Left ventricle myocardium inferior (tissue), 1 donor: Measurements from ENCODE around the gene CENPT. TPM values are rescaled to one million over a fixed set of nuclear protein-coding genes. Genes with fewer than 3 reads are reported as not detected.
"Not testable (repeated sequence)": the region's sequence is repeated elsewhere in the genome, so short reads cannot be mapped to it uniquely, and the experiment has no call there.

Experiments used
- DNase-seq: peaks from one replicate; pipeline ENCODE4 v3.0.0-alpha.2; 2020
- H3K27ac ChIP-seq: fragments of 200-600 bp; replicated peaks from 2 replicates; pipeline ENCODE4 v1.8.0; 2021
- H3K27me3 ChIP-seq: fragments of 200-600 bp; 2 replicates; pipeline ENCODE4 v1.8.0; 2021; ENCODE audit warnings: low read depth
- H3K36me3 ChIP-seq: fragments of 200-600 bp; 2 replicates; pipeline ENCODE4 v1.8.0; 2021
- H3K4me1 ChIP-seq: fragments of 200-600 bp; 2 replicates; pipeline ENCODE4 v1.8.0; 2021
- H3K4me3 ChIP-seq: fragments of 200-600 bp; 2 replicates; pipeline ENCODE4 v1.8.0; 2021; ENCODE audit warnings: mild to moderate bottlenecking, moderate library complexity
- H3K9me3 ChIP-seq: fragments of 200-600 bp; replicated peaks from 2 replicates; pipeline ENCODE4 v1.8.0; 2021
- intact Hi-C: fragments of 100-400 bp; cut with micrococcal nuclease; formaldehyde crosslinking; loops from one replicate; pipeline ENCODE4 v1.11.0; 2022
- total RNA-seq: library from RNA; stranded (reverse); fragmentation: NEBNext Ultra II Directional; extraction: Animal tissue kit (Norgen Biotek cat#: 25700); gene quantifications from one replicate; pipeline ENCODE4 v1.2.1, GENCODE V29; 2021
- TF ChIP-seq, protein P1 (sequence below): fragments of 200-600 bp; IDR thresholded peaks from 2 replicates; pipeline ENCODE4 v1.8.0; 2021; ENCODE audit warnings: antibody characterized with exemption, mild to moderate bottlenecking, borderline replicate concordance
- donor health status: DM: no; HTN: yes; CAD: no; lungs with severe emphysema.

CENPT gene
- total RNA-seq, 1 donor from 2014 or later = 20.2 TPM

DNA sequence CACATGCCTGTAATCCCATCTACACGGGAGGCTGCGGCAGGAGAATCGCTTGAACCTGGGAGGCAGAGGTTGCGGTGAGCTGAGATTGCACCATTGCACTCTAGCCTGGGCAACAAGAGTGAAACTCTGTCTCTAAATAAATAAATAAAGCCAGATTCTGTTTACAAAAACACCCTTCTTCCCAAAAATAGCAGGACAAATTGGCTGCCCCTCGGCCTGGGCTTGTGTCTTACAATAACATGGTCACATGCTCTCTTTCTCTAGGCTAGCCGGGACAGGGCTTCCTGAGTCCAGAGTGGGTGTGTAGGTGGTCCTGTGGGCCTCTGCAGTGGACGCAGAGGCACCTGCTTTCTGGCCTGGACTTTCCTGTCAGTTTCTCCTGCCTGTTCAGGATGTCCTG is 22.2 kb upstream of the CENPT start:
- peaks cover 70% of the 10 kb centered on the region for H3K36me3 ChIP-seq
- no peaks in the 10 kb centered on the region for H3K9me3 ChIP-seq
- intact Hi-C loops = no loop called here

DNA sequence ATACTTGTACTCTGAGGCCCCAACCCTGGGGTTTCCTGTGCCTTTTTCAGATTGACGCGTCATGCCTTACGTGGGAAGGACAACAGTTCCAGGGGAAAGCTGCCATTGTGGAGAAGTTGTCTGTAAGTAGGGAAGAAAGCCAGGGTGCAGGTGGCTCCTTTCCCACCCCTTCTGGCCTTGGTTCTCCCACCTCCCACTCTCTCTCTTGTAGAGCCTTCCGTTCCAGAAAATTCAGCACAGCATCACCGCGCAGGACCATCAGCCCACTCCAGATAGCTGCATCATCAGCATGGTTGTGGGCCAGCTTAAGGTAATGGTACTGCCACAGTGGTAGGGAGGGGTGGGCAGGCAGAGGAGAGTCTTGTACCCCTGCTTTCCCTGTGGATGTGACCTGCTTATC is 20.8 kb upstream of the CENPT start:
- DNase-seq = no peak
- TF ChIP-seq, protein P1, sequence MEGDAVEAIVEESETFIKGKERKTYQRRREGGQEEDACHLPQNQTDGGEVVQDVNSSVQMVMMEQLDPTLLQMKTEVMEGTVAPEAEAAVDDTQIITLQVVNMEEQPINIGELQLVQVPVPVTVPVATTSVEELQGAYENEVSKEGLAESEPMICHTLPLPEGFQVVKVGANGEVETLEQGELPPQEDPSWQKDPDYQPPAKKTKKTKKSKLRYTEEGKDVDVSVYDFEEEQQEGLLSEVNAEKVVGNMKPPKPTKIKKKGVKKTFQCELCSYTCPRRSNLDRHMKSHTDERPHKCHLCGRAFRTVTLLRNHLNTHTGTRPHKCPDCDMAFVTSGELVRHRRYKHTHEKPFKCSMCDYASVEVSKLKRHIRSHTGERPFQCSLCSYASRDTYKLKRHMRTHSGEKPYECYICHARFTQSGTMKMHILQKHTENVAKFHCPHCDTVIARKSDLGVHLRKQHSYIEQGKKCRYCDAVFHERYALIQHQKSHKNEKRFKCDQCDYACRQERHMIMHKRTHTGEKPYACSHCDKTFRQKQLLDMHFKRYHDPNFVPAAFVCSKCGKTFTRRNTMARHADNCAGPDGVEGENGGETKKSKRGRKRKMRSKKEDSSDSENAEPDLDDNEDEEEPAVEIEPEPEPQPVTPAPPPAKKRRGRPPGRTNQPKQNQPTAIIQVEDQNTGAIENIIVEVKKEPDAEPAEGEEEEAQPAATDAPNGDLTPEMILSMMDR = no peak
- intact Hi-C loops = no loop called here

More for the DNA sequence above, 22.2 kb upstream of the CENPT start:
- H3K27me3 ChIP-seq = no peaks in the 10 kb centered on the region
- TF ChIP-seq, protein P1 = no peak
- no peak overlapping the region for H3K27ac ChIP-seq
- no peak overlapping the region for H3K4me3 ChIP-seq
- peaks cover 30% of the 10 kb centered on the region for H3K4me1 ChIP-seq
- DNase-seq = no peak

DNA sequence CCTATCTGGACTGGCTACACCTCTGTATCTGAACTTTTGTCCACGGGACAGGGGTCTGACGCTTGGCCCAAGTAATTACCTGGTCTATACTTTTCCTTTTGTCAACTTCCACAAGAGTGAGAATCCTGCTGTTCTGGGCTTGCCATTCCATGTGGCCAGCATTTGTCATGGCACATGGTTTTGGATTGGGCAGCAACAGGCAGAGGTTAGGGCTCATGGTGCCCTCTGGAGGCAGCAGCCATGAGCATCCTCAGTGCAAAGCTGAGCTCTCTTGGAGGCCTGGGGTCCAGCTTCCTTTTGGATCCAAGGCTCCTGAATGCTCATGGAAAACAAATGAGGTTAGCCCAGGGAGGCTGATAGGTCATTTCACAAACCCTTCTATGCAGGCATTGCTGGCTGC is 17.8 kb upstream of the CENPT start:
- H3K4me1 ChIP-seq = peaks cover 51% of the 10 kb centered on the region
- H3K27ac ChIP-seq = peak overlapping the region; percentile 93

More for the DNA sequence above, 20.8 kb upstream of the CENPT start:
- no peak overlapping the region for H3K27ac ChIP-seq
- H3K36me3 ChIP-seq = peaks cover 70% of the 10 kb centered on the region
- no peaks in the 10 kb centered on the region for H3K27me3 ChIP-seq
- H3K4me3 ChIP-seq = no peak overlapping the region
- no peaks in the 10 kb centered on the region for H3K9me3 ChIP-seq
- H3K4me1 ChIP-seq = peaks cover 30% of the 10 kb centered on the region

DNA sequence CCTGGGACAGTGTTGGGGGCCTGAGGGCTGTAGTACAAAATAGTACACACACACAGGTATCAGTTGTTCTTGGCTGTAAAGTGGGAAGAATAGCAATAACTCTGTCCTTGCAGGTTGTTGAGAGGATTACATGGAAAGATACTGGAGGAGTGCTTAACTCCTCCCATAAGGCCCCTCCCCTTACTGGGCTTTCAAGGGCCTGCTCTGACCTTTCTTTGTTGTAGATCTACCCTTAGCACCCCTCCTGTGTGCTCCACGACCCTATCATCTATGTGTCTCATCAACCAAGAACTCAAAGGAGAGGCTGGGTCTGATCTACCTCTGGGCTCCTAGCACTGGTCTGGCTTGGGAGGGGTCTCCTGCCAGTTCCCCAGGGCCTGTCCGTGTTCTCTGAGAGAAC is 17.1 kb upstream of the CENPT start:
- TF ChIP-seq, protein P1 = no peak
- intact Hi-C loops = no loop called here
- H3K36me3 ChIP-seq = peaks cover 55% of the 10 kb centered on the region
- H3K4me1 ChIP-seq = peaks cover 58% of the 10 kb centered on the region
- no peak overlapping the region for H3K4me3 ChIP-seq
- no peaks in the 10 kb centered on the region for H3K27me3 ChIP-seq
- peak overlapping the region; percentile 93 for H3K27ac ChIP-seq
- no peak for DNase-seq
- H3K9me3 ChIP-seq = no peaks in the 10 kb centered on the region

More for the DNA sequence above, 17.8 kb upstream of the CENPT start:
- Histone ChIP-seq H3K27me3 (no peaks in the 10 kb centered on the region), H3K9me3 (no peaks in the 10 kb centered on the region), H3K36me3 (peaks cover 58% of the 10 kb centered on the region), H3K4me3 (no peak overlapping the region)
- intact Hi-C loops = no loop called here
- TF ChIP-seq, protein P1 = peak; percentile 42
- DNase-seq = no peak

DNA sequence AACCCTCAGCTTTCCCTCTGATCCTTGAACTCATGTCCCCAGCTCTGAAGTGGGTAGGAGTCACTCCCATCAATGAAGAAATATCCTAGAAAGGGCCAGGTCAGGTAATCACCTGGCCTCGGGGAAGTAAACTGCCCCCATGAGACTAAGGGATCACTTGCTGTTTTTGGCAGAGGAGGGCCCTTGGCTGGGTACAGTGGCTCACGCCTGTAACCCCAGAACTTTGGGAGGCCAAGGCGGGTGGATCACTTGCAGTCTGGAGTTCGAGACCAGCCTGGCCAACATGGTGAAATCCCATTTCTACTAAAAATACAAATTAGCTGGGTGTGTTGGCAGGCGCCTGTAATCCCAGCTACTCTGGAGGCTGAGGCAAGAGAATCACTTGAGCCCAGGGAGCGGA is 16.6 kb upstream of the CENPT start:
- H3K9me3 ChIP-seq, intact Hi-C loops, H3K27me3 ChIP-seq, DNase-seq: not testable (repeated sequence)
- H3K36me3 ChIP-seq = peaks cover 51% of the 10 kb centered on the region
- H3K27ac ChIP-seq = peak overlapping the region; percentile 93
- H3K4me1 ChIP-seq = peaks cover 63% of the 10 kb centered on the region
- peak overlapping the region; percentile 39 for H3K4me3 ChIP-seq

DNA sequence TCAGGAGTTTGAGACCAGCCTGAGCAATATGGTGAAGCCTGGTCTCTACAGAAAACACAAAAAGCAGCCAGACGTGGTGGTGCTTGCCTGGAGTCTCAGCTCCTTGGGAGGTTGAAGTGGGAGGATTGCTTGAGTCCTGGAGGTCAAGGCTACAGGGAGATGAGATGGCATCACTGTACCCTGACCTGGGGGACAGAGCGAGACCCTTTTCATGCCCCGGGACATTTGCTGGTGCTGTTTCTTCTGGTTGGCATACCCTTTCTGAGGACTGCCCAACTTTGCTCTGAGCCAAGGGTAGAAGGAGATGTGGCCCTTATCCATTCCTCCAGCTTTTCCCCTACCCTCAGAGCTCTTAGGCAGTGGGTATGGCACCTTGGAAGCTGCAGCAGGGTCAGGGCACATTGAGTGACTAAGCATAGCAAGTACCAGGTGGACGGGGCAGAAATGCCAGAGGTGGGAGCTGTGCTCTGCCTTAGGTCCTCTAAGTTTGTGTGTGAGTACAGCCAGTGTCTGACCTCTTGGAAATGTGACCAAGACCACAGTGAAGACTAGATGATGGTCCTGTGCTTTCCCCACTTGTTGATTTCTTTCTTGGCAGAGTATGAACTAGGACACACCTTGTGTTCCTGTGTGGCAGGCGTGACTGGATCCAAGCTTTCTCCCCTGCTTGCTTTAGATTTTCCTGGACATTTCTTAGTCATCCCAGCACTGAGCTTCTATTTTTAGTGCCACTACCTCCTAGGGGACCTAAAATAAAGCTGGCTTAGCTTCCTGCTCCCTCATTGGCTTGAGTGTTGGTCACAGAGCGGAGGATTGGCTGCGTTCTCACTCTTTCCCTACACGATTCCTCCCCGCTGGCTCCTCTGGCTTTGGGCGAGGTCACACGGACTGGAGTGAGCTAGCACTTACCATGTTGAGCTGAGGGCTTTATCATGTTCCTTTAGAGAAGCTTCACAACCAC is 15.4 kb upstream of the CENPT start:
- intact Hi-C loops = no loop called here
- Histone ChIP-seq H3K36me3 (peaks cover 40% of the 10 kb centered on the region), H3K27me3 (no peaks in the 10 kb centered on the region), H3K9me3 (no peaks in the 10 kb centered on the region), H3K4me1 (peaks cover 75% of the 10 kb centered on the region), H3K4me3 (peak overlapping the region; percentile 39), H3K27ac (peak overlapping the region; percentile 93)
- TF ChIP-seq, protein P1 = no peak
- DNase-seq = peak; percentile 77
